ENCODE data around the gene RAB11FIP5.

DNA sequence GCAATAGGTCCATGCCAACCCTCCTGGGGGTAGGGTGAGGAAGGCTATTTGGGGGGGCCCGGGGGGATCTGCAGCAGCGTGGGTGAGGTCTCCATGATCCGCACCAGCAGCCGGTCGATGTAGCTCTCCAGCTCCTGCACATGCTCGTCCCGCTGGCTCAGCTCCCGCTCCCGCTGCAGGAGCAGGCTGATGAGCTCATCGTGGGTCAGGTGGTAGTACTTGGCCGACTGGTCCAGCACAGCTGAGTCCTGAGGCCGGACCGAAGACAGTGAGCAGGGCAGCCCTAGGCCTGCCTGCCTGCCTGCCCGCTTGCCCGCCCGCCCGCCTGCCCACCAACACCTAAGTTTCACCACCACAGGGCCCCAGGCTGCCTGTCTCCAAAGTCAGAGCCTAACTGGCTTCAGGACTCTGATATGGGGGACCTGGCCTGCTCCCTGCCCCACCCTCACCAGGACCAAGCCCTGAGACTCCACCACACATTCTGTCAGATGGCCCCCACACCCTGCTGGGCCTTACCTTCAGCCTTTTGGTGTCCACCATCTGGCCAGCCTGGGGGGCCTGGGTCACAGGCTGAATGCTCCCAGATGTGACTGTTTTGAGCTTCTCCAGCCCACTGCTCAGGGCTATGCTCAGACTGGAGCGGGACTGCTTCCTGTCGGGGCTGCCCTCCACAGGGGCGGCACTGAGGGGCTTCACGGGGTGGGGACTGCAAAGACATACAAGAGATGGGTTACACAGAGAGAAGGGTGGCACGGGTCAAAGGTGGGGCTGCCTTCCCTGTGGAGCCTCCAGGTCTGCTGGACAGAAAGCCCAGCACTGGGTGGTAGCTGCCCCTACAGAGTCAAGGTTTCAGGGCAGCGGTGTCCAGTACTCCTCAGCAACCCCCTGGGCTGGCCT, 37.0 kb downstream of the RAB11FIP5 start:
- no peak for TF ChIP-seq POLR2A (IDR thresholded peaks at IDR 0.05)
- TF ChIP-seq, protein P1, sequence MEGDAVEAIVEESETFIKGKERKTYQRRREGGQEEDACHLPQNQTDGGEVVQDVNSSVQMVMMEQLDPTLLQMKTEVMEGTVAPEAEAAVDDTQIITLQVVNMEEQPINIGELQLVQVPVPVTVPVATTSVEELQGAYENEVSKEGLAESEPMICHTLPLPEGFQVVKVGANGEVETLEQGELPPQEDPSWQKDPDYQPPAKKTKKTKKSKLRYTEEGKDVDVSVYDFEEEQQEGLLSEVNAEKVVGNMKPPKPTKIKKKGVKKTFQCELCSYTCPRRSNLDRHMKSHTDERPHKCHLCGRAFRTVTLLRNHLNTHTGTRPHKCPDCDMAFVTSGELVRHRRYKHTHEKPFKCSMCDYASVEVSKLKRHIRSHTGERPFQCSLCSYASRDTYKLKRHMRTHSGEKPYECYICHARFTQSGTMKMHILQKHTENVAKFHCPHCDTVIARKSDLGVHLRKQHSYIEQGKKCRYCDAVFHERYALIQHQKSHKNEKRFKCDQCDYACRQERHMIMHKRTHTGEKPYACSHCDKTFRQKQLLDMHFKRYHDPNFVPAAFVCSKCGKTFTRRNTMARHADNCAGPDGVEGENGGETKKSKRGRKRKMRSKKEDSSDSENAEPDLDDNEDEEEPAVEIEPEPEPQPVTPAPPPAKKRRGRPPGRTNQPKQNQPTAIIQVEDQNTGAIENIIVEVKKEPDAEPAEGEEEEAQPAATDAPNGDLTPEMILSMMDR (IDR thresholded peaks at IDR 0.05), result no peak

All from thyroid gland (tissue), 4 donors.